ACHN (cell line): ENCODE data around the gene TCERG1L.
"Not testable (repeated sequence)": the region's sequence is repeated elsewhere in the genome, so short reads cannot be mapped to it uniquely, and the experiment has no call there.

ENCODE experiments used
- DNase-seq: peaks from one replicate; pipeline ENCODE4 v3.0.0-alpha.2; 2015
- in situ Hi-C: cut with HindIII; loops from 2 replicates; pipeline ENCODE4 v1.10.0; 2017; ENCODE audit warnings: low sequenced_read_pairs, low pct_ligation_motif_present, low pct_unique_long_range_greater_than_20kb

TCERG1L gene

GRCh38 chr10:131165092-131165491 lies 146.4 kb downstream of the TCERG1L start:
- in situ Hi-C loops: no loop called here
- no peak for DNase-seq

GRCh38 chr10:131162866-131163843 lies 148.4 kb downstream of the TCERG1L start:
- DNase-seq: no peak
- in situ Hi-C loops: no loop called here

- in situ Hi-C loops: no loop called here
- no peak for DNase-seq
Measured at GRCh38 chr10:131162211-131162610, 149.3 kb downstream of the TCERG1L start.

- in situ Hi-C loops: no loop called here
- no peak for DNase-seq
Measured at GRCh38 chr10:131161087-131161486, 150.4 kb downstream of the TCERG1L start.

GRCh38 chr10:131160219-131160875 lies 151.2 kb downstream of the TCERG1L start:
- DNase-seq: no peak
- in situ Hi-C loops: no loop called here

GRCh38 chr10:131159771-131160170 lies 151.8 kb downstream of the TCERG1L start:
- DNase-seq: no peak
- in situ Hi-C loops: no loop called here

GRCh38 chr10:131158695-131159094 lies 152.8 kb downstream of the TCERG1L start:
- no peak for DNase-seq
- in situ Hi-C loops: no loop called here

GRCh38 chr10:131157899-131158298 lies 153.6 kb downstream of the TCERG1L start:
- no peak for DNase-seq
- in situ Hi-C loops: no loop called here

GRCh38 chr10:131155876-131156230 lies 155.7 kb downstream of the TCERG1L start:
- no peak for DNase-seq
- in situ Hi-C loops: no loop called here

- no peak for DNase-seq
- in situ Hi-C loops: no loop called here
Measured at GRCh38 chr10:131155218-131155875, 156.2 kb downstream of the TCERG1L start.

- no peak for DNase-seq
- in situ Hi-C loops: no loop called here
Measured at GRCh38 chr10:131154306-131155025, 157.1 kb downstream of the TCERG1L start.

- in situ Hi-C loops, DNase-seq: not testable (repeated sequence)
Measured at GRCh38 chr10:131152456-131152855, 159.1 kb downstream of the TCERG1L start.

GRCh38 chr10:131150126-131150525 lies 161.4 kb downstream of the TCERG1L start:
- DNase-seq: no peak
- in situ Hi-C loops: no loop called here

GRCh38 chr10:131149586-131149985 lies 161.9 kb downstream of the TCERG1L start:
- in situ Hi-C loops: no loop called here
- no peak for DNase-seq

- in situ Hi-C loops: no loop called here
- DNase-seq: no peak
Measured at GRCh38 chr10:131149111-131149510, 162.4 kb downstream of the TCERG1L start.

GRCh38 chr10:131148270-131148669 lies 163.3 kb downstream of the TCERG1L start:
- no peak for DNase-seq
- in situ Hi-C loops: no loop called here

- DNase-seq: no peak
Measured at GRCh38 chr10:131147301-131147975, 164.1 kb downstream of the TCERG1L start.

GRCh38 chr10:131146790-131147189 lies 164.7 kb downstream of the TCERG1L start:
- in situ Hi-C loops: no loop called here
- DNase-seq: no peak

More at GRCh38 chr10:131147301-131147975, 164.1 kb downstream of the TCERG1L start:
- in situ Hi-C loops: no loop called here
